ENCODE measurements around the gene MASTL. TPM values are rescaled to one million over a fixed set of nuclear protein-coding genes. Genes with fewer than 3 reads are reported as not detected.

MASTL gene
- total RNA-seq, 1 experiment from 2014 or later = 8.0 TPM

DNA sequence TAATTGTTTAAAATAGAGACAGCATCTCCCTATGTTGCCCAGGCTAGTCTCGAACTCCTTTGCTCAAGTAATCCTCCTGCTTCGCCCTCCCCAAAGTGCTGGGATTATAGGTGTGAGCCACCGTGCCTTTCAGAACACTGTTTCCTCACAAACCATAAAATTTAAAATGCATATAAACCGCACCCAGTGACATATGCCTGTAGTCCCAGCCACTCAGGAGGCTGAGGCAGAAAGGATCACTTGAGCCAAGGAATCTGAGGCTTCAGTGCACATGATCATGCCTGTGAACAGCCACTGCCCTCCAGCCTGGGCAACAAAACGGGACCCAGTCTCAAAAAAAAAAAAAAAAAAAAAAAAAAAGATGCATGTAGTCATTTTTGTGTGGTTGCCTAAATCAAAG lies 48.7 kb downstream of the MASTL start:
- H3K27me3 Mint-ChIP-seq (ENCODE audit: insufficient read depth, unreplicated experiment) = no peaks in the 10 kb centered on the region
- no peak overlapping the region for H3K4me3 Mint-ChIP-seq (ENCODE audit: unreplicated experiment)
- DNase-seq (ENCODE audit: unreplicated experiment) = no peak
- TF ChIP-seq, protein P1, sequence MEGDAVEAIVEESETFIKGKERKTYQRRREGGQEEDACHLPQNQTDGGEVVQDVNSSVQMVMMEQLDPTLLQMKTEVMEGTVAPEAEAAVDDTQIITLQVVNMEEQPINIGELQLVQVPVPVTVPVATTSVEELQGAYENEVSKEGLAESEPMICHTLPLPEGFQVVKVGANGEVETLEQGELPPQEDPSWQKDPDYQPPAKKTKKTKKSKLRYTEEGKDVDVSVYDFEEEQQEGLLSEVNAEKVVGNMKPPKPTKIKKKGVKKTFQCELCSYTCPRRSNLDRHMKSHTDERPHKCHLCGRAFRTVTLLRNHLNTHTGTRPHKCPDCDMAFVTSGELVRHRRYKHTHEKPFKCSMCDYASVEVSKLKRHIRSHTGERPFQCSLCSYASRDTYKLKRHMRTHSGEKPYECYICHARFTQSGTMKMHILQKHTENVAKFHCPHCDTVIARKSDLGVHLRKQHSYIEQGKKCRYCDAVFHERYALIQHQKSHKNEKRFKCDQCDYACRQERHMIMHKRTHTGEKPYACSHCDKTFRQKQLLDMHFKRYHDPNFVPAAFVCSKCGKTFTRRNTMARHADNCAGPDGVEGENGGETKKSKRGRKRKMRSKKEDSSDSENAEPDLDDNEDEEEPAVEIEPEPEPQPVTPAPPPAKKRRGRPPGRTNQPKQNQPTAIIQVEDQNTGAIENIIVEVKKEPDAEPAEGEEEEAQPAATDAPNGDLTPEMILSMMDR (IDR thresholded peaks at IDR 0.05; ENCODE audit: unreplicated experiment) = no peak
- H3K27ac Mint-ChIP-seq (ENCODE audit: low read depth, unreplicated experiment) = no peak overlapping the region
- peaks cover 71% of the 10 kb centered on the region for H3K36me3 Mint-ChIP-seq (ENCODE audit: insufficient read depth, unreplicated experiment)
- H3K9me3 Mint-ChIP-seq (ENCODE audit: unreplicated experiment) = no peaks in the 10 kb centered on the region
- ChIA-PET CTCF (no interaction called here), POLR2A (no interaction called here)
- H3K4me1 Mint-ChIP-seq (ENCODE audit: insufficient read depth, unreplicated experiment) = no peaks in the 10 kb centered on the region
- BruUV-seq (replicated peaks) = no TSS peak
- intact Hi-C loops (cut with micrococcal nuclease) = no loop called here

DNA sequence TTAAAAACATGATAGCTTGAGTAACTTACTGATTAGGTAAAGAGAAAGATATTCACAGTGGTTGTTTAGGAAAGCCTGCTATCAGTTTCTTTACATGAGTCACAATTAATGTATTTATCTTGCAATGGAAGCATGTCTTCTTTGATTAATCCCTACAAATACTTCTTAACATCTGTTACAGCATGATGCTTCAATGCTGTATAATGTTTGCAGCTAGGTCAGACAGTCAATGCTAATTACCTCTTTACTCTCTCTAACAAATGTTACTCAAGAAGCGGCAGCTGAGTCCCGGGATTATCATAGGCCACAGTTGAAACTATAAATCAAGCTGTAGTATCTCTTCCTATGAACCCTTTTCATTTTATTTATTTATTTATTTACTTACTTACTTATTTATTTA lies 52.2 kb downstream of the MASTL start:
- POLR2A ChIA-PET = interaction anchor here (0.7 kb wide), 1 partner anchor 20 kb away, joined by 3 read pairs; no protein-coding TSS in a partner anchor
- Mint-ChIP-seq H3K4me3 (ENCODE audit: unreplicated experiment) (no peak overlapping the region), H3K9me3 (ENCODE audit: unreplicated experiment) (no peaks in the 10 kb centered on the region), H3K36me3 (ENCODE audit: insufficient read depth, unreplicated experiment) (peaks cover 83% of the 10 kb centered on the region), H3K27ac (ENCODE audit: low read depth, unreplicated experiment) (no peak overlapping the region), H3K27me3 (ENCODE audit: insufficient read depth, unreplicated experiment) (no peaks in the 10 kb centered on the region), H3K4me1 (ENCODE audit: insufficient read depth, unreplicated experiment) (no peaks in the 10 kb centered on the region)
- TF ChIP-seq, protein P1 (IDR thresholded peaks at IDR 0.05; ENCODE audit: unreplicated experiment) = no peak
- no TSS peak for BruUV-seq (replicated peaks)
- intact Hi-C loops (cut with micrococcal nuclease) = no loop called here
- DNase-seq (ENCODE audit: unreplicated experiment) = no peak
- CTCF ChIA-PET = interaction anchor here (1.3 kb wide), 1 partner anchor 17 kb away, joined by 6 read pairs; no protein-coding TSS in a partner anchor

DNA sequence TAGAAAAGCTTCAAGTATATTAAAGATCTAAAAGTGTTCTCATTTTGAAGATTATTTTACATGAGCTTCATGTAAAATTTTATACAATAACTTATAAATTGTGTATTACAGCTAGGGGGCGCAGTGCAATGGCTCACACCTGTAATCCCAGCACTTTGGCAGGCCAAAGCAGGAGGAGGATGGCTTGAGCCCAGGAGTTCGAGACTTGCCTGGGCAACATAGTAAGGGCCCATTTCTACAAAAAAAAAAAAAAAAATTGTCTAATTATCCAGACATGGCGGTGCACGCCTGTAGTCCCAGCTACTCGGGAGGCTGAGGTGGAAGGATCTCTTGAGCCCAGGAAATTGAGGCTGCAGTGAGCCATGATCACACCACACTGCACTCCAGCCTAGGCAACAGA lies 68.8 kb downstream of the MASTL start:
- Mint-ChIP-seq H3K4me1 (ENCODE audit: insufficient read depth, unreplicated experiment) (no peaks in the 10 kb centered on the region), H3K27me3 (ENCODE audit: insufficient read depth, unreplicated experiment) (no peaks in the 10 kb centered on the region), H3K4me3 (ENCODE audit: unreplicated experiment) (no peak overlapping the region), H3K9me3 (ENCODE audit: unreplicated experiment) (no peaks in the 10 kb centered on the region), H3K27ac (ENCODE audit: low read depth, unreplicated experiment) (no peak overlapping the region), H3K36me3 (ENCODE audit: insufficient read depth, unreplicated experiment) (peaks cover 68% of the 10 kb centered on the region)
- ChIA-PET POLR2A (interaction anchor here (0.6 to 0.9 kb wide), 3 partner anchors 10 to 364 kb away, joined by 3 read pairs; no protein-coding TSS in a partner anchor), CTCF (interaction anchor here (0.6 to 2.9 kb wide), 18 partner anchors 9 to 1990 kb away, joined by 3 to 21 read pairs (median 4); no protein-coding TSS in a partner anchor)
- intact Hi-C loops (cut with micrococcal nuclease) = loop anchor here (1.0 kb wide), 1 partner anchor 136 kb away; no protein-coding TSS in a partner anchor
- TF ChIP-seq, protein P1 (IDR thresholded peaks at IDR 0.05; ENCODE audit: unreplicated experiment) = peak; percentile 31
- no TSS peak for BruUV-seq (replicated peaks)
- DNase-seq (ENCODE audit: unreplicated experiment) = peak; percentile 55

DNA sequence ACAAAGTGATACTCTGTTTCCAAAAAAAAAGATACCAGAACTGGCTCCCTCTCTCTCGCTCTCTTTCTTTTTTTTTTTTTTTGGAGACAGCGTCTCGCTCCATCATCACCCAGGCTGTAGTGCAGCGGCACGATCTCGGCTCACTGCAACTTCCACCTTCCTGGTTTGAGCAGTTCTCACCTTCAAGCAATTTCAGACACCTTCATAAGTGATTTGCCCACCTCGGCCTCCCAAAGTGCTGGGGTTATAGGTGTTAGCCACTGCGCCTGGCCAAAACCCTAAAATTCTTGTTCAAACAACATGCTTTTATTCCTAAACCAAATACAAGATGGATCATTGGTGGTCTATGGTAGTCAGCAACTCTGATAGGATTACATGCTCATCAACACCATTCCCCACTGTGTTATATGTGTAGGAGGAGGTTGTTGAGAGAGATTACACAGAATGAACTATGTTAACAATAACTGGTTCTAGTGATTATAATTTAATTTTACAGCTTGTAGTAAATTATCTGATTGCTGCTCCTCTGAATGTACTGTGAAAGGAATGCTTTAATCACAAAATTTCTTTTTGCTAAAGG lies 69.9 kb downstream of the MASTL start:
- BruUV-seq (replicated peaks) = no TSS peak
- ChIA-PET POLR2A (interaction anchor here (0.9 kb wide), 1 partner anchor 9 kb away, joined by 3 read pairs; no protein-coding TSS in a partner anchor), CTCF (interaction anchor here (1.7 to 2.9 kb wide), 4 partner anchors 11 to 135 kb away, joined by 5 to 21 read pairs (median 12); no protein-coding TSS in a partner anchor)
- Mint-ChIP-seq H3K9me3 (ENCODE audit: unreplicated experiment) (no peaks in the 10 kb centered on the region), H3K27ac (ENCODE audit: low read depth, unreplicated experiment) (no peak overlapping the region), H3K36me3 (ENCODE audit: insufficient read depth, unreplicated experiment) (peaks cover 59% of the 10 kb centered on the region), H3K4me1 (ENCODE audit: insufficient read depth, unreplicated experiment) (no peaks in the 10 kb centered on the region), H3K4me3 (ENCODE audit: unreplicated experiment) (no peak overlapping the region), H3K27me3 (ENCODE audit: insufficient read depth, unreplicated experiment) (no peaks in the 10 kb centered on the region)
- TF ChIP-seq, protein P1 (IDR thresholded peaks at IDR 0.05; ENCODE audit: unreplicated experiment) = no peak
- intact Hi-C loops (cut with micrococcal nuclease) = no loop called here
- DNase-seq (ENCODE audit: unreplicated experiment) = no peak
